NOMO-1 treated with DMSO at 0.1 percent for 48 hours (cell line): ENCODE results near the gene TLL1.

Source experiments
- DNase-seq: peaks from one replicate; lab custom pipeline; 2025; ENCODE audit not compliant: unreplicated experiment; lab: John Stamatoyannopoulos, UW

The TLL1 gene

DNA sequence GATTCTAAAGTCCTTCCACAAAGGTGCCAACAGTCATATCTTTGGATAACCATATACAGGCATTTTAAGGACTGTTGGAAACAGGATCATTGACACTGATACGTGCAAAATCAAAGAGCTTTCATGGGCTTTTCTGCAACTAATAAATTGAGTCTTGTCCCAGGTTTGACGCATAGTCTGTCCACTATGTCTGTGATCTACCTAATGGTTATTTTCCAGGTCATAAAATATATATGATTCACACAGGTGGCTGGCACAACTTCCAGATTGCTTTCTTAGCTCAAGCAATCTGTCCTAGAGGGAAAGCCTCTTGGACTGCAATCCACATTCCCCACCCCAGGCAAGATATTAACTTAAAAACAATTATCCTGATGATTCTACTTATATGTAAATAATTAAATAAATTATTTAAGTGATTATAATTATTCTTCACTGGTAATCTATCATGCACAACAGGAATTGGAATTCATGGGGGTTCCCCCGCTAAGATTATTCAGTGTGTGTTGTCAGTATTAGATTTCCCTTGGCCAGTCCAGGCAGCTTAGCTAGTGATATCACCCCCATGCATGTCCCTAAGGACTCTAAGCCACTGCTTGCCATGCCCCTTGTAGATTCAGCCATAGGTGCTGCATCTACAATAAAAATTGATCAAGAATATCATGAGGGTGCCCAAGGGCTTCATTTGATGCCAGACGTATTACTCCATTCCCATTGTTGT, 97.8 kb downstream of the TLL1 start:
- DNase-seq, result no peak

DNA sequence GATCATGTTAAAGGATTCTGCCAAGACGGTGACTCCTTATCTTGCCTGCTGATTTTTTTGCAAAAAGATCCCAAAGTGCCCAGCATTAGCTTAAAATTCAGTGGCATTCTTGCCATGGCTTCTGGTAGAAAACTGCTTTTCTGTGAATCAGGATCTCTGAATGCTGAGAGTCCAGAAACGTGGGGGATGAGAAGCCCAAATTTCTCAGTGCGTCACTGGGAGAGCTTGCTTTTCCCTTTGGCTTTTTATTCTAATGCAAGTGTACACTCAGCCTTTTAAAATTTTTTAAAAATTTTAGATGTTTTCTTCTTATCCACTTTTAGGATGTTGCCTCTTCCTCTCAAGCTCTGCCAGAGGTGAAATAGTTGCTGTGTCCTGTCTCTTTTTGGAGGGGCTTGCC, 98.4 kb downstream of the TLL1 start:
- no peak for DNase-seq

DNA sequence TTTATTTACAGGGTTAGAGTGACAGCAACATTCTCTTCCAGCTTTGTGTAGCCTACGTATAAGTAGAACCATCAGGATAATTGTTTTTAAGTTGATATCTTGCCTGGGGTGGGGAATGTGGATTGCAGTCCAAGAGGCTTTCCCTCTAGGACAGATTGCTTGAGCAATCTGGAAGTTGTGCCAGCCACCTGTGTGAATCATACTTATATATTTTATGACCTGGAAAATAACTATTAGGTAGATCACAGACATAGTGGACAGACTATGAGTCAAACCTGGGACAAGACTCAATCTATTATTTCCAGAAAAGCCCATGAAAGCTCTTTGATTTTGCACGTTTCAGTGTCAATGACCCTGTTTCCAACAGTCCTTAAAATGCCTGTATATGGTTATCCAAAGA, 98.9 kb downstream of the TLL1 start:
- DNase-seq, result no peak

DNA sequence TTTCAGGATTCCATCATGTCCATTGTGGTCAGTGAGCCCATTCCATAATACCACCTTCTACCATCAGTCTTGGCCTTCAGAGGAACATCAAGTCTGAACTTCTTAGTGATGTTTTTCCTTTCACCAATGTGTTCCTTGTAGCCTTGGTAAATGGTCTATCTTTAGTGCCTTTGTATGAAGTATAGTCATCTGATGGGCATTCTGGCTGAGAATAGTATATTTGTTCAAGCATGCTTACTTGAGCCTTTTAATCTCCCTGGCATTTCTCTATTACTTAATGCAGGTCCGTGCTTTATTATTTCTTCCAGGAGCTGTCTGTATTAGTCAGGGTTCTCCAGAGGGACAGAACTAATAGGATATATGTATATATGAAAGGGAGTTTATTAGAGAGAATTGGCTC, 99.7 kb downstream of the TLL1 start:
- DNase-seq, result no peak

DNA sequence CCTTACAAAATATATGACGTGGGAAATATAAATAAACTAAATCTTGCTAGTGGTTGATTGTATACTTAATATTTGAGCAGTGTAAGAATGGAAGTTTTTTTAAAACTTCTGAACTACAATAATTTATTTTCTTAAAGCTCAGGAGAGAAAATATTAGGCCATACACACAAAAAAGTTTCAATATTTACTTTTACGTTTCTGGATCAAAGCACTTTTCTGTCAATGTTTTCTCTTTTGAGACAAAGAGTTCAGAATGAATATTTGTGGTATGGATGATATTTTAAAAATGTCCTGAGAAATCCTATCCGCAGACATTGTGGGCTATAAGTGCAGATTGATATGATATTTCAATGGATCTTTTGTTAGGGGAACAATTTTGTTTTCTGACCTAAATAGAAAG, 109.9 kb downstream of the TLL1 start:
- DNase-seq, result no peak

DNA sequence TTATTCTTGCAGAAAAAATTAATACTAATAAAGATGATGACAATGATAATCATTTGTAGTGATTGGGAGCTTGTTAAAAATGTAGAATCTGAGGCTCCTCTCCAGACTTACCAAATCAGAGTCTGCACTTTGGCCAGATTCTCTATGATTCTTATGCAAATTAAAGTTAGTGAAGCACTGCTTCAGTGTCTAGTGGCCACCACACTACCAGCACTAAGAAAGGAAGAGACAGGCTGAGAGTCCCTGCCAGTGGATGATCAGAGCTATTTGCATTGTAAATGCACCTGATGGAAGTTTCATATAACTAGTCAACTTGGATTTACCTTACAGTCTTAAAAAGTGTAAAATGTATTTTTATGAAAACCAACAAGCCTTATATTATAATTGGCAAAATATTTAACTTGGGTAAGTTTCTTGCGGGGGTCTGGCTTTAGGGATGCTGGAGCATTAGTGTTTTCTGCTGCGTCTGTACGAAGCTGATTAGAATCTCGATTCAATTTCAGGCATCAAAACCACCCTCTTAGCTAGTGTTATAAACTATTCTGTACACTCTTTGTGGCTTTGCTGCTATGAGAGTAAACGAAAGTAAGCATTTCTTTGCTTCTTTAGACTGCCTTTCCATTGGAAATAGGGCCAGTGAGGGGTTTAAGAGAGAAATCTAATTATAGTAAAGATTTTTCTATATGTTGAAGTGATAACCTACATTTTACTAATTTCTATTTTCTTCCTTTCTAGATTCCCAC, 114.1 kb downstream of the TLL1 start:
- DNase-seq, result no peak

DNA sequence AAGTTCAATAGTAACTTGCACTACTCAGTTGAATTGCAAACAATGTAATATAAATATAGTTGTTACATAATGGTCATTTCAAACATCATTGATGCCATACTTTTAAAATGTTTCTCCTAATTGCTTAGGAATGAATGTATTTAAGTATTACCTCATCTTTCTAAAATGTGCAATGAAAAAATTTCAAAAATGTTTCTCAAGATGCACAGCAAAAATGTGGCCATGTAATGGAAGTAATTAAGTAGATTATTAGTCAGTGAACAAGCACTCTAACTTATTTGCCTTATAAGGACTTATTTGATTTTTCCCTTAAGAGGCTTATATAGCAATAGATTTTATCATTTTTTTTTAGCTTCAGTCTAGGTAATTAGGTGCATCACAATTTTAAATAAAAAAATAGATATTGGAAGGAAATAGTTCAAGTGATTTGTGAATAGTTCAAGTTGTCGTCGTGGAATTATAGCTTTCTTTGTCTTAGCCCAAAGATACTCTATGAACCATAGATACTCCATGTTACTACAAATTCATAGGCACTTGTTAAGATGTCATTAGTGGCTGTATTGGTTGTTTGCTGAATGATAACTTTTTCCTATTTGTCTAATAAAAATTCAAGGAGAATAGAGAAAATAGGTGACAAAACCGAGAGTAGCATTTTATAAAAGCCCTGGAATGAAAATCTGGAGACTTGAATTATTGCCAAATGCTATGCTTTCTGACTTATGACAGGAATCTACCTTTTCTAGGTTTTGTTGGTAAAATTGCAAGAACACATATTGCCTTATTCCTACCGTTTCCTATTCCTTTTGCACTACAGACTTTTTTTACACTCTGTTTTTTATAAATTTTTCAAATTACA, 118.5 kb downstream of the TLL1 start:
- no peak for DNase-seq

DNA sequence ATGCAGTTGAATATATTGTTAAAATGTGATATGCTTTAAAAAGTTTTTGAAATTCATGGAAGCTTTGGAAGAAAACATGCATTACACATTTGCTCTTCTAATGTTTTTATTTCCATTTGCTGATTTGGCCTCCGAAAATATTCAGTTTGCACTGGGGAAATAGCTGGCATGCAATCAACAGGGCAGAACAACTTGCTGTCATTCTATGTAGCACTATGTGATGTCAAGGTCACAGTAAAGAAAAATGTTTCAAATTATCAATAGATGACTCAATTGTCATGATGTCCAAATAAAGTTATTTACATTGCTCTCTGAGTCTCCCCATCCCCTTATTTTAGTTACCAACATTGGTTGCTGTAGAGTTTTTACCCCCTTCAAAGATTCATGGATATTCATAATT, 119.2 kb downstream of the TLL1 start:
- no peak for DNase-seq

DNA sequence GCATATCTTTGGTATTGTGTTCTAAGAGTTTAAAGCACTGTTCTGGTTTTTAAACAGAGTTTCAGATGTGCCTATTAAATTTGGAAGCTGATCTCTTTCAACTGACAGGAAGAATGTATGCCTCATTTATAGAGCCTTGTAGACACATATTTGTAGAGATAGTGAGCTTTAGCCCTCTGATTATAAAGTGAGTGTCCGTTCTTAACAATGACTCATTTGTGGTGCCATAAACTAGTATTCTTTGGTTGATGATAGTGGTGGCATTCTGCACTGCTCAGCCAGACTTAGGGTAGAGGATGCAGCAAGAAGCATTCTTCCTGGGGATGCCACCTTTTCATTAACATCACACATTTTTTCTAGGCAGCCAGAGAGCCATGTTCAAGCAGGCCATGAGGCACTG, 121.7 kb downstream of the TLL1 start:
- no peak for DNase-seq

DNA sequence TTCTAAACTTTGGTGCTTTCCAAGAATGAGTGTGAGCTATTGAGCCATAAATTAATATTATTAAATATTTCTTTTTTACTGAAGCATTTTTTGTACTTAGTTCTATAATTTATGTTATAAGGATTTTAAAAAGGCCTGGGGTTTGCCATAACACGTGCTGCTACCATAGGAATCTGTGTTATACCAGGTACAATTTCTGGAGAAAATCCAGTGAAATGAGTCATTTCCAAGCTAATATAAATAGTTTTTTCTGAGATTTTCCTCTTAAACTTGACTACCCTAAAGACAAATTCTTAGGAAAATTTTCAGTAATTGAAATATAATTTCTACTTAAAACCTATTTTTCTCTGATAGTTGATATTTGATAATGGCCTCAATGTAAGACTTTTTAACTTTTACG, 130.8 kb downstream of the TLL1 start:
- DNase-seq, result no peak

DNA sequence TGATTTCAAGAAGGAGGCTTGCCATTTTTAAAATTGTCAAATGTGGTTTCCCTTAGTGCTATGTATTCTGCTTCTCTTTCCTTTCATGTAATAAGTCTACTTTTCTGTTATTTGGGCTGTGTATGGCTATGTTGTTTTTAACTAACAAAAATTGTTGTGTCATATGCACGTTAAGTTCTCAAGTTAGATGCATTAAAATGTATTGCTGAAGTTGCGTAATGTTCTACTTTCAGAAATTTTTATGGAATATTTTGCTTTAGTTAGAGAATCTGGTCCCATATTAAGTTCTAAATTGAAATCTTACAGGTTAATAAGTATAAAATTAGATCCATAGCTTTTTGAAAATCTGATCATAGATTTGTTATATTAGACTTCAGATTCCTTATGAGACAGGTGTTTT, 133.2 kb downstream of the TLL1 start:
- no peak for DNase-seq

DNA sequence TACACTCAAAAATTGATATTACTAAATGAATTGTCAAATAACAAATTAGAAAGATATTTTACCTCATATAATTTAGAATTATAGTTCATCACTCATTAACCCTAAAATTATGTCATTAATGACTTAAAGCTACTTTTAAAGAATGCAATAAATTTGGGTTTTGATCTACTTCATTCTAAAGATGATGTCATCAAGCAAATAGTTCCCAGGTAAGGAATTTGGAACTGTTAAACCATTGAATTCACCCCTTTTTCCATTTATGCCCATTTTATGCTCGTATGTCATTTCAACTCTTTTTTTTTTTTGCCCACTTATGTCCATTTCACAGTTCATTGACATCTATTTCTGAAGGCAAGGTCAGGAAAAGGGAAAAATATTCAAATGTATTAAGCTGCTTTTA, 135.5 kb downstream of the TLL1 start:
- DNase-seq, result no peak

DNA sequence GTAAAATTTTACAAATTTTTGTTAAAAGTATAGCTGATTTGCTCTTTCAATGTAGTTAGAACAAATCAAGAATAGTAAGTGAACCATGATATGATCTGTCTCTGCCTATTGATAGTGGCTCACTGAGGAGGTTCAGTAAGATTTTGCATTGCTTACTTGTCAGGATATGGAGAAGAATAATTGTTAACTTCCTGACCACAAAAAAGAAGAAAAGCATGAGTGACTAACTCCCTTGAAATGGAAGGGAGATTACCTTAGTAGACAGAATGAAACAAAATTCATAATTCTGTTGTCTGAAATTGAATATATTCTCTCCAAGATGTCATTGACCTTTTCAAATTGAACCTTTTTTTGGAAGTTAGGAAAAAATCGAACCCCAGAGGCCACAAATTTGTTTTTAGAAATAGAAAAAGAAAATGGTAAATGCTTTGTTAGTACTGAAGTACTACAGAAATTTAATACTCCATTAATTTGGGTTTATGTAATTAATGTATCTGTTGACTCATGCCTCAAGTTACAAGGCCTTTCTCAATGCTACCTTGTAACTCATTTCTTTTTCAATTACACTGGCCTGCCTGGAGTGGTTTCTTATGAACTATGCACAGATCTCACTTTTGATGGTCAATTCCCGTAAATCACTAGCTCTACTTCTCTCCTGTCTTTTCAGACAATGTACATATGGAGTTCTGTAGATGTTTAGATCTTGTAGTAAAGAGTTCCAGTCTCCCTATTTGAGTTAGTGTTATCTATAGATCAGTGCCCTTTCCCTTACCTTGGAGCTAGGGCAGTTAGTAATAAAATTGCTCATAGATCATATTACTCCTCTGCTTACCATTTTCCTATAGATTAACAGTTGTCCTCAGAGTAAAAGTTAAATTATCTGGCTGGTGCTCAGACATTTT, 139.3 kb downstream of the TLL1 start:
- no peak for DNase-seq

DNA sequence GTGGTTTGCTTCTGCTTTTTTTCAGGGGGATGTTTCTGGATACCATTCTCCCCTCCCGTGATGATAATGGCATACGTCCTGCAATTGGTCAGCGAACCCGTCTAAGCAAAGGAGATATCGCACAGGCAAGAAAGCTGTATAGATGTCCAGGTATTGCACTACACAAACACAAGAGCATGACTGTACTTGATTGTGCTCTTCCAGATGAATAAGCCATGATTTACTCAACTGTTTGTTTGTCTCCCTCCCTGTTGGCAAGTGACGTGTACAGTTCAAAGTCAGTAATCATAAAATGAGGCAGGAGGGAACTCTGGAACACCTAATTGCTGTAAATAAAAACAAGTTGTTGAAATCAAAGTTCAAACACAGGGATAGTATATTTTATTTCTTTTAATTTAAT, 141.4 kb downstream of the TLL1 start:
- DNase-seq, result no peak

DNA sequence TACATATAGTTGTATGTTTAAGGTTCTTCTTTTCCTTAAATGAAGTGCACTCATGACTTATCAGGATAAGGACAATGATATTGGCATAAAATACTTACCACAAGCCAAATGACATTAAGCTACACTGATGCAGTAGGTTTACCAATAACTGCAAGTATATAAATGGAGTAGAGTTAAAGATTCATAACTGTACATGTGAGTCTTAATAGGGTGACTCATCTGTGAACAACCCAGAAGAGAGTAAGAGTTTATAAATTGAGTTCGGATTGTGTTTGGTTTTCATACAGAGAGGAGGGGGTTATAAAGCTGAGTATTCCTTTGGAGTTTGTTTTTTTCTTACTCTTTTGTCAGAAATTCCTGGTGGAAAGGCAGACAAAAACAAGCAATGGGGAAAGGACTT, 144.8 kb downstream of the TLL1 start:
- DNase-seq, result no peak

DNA sequence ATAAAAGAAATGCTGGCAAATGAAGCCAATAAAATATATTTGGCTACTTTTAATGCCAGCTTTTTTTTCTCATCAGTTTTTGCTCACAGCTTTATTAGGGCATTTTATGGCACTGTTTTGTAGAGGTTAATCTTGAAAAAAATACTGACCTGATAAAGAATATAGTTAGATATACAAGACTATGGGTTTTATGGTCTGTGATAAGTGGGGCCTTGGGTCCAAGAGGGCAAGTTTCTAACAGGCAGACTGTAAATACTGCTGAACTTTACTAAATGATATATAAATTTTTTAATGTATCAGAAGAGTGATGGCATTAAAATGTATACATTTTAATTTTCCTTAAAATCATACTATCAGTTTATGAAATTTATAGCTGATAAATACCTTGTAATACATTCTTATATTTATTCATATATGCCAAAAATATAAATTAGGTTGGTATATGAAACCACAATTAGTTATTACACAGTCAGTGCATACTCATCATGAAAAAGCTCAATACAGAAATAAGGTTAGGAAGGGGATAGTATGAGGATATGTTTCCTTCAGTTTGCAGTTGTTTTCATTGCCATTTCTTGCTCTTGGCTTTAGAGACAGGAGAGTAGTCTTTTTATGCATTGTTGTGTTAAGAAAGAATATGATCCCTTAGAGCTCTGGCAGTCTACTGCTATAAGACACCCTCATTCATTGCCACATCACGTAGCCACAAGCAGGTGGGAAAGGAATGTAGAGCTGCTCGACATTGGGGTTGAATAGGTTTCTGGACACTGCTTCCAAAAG, 146.6 kb downstream of the TLL1 start:
- DNase-seq, result no peak

DNA sequence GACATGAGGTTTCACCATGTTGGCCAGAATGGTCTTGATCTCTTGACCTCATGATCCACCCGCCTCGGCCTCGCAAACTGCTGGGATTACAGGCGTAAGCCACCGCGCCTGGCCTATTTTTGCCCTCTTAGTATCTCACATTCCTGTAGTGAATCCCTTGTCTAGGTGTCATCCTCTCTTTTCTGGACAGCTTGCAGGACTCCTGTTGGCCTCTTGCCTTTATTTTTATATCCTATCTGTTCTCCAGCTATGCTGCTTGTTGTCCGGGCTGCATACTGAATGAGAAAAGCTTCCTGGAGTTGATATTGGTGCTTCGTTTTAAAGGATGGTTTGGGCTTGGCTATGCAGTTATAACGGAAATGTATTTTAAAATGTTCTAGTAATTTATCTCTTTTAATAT, 148.6 kb downstream of the TLL1 start:
- DNase-seq, result no peak

DNA sequence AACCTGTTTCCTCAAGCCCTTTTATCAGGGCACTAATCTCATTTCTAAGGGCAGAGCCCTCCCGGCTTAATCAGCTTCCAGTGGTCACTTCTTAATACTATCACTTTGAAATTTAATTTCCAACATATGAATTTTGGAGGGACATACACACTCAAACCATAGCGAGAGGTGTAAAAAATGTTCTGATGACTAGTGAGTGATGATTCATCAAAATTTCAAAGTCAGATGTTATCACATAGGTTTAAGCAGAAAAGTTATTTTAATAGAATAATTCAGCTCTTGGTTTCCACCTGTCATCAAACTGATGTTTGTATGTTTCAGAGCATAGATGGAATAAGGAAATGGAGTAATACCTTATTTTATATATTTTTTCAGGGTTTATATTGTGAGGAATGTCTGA, 161.9 kb downstream of the TLL1 start:
- DNase-seq, result no peak

DNA sequence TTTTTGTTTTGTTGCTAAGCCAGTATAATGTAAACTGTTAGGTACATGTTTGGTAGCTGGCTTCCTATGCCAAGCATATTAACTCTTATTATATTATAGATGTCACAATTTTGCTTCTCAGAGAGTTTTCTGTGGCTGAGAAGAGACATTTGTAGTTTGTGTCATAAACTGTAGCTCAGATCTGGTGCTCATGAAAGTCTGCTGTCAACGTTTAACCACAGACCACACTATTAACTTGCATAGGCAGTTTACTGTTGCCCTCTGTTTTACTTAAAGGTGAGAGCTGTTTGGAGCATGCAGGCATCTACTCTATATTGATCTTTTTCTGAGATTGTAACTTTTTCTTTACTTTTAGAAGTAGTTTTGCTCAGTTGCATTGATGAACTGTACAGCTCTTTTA, 166.8 kb downstream of the TLL1 start:
- no peak for DNase-seq

DNA sequence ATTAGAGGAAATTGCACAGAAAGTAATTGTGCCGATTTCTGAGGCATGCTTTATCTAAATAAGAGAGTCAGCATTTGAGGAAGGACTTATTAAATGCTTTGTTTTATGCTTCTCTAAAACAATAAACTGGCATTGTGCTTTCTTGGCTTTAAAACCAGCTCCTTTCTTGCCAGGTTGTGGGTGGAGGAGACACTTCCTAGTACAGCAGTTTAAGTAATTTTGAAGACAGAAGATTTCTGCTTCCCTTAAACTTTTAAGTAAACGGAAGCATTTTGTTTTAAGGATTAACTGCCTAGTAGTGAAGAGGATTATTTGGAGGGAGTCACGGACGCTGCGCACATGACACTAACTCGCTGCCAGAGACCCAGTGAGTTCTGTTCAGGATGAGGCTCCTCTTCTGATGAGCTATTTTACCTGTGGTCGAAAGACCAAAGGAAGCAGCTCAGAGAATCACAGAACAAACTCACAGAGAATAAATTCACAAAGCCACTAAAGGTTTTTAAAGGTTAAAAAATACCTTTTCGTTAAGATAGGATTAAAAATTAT, 169.5 kb downstream of the TLL1 start:
- DNase-seq, result no peak
